Endothelial cell of umbilical vein (primary cell): Measurements from ENCODE around the gene ZNF792. TPM values are rescaled to one million over a fixed set of nuclear protein-coding genes. Genes with fewer than 3 reads are reported as not detected.
"Not testable (repeated sequence)": the region's sequence is repeated elsewhere in the genome, so short reads cannot be mapped to it uniquely, and the experiment has no call there.

Experiments used
- BruUV-seq: library from RNA; stranded (reverse); fragments of 400-500 nt; replicated peaks from 2 replicates; lab custom pipeline; 2021; lab: Mats Ljungman, UMichigan
- CTCF ChIA-PET: fragments of 300-600, 350-600 bp; sonication (Branson Sonifier 250); formaldehyde crosslinking; loops from one replicate; lab custom pipeline; 2021; ENCODE audit warnings: antibody characterized with exemption, inconsistent platforms; lab: Charles Lee
- POLR2A ChIA-PET: fragments of 300-600, 350-600 bp; sonication (Branson Sonifier 250); formaldehyde crosslinking; loops from one replicate; lab custom pipeline; 2021; ENCODE audit warnings: antibody characterized with exemption, inconsistent platforms; lab: Charles Lee
- DNase-seq: peaks from one replicate; pipeline ENCODE4 v3.0.0-alpha.2; 2011; ENCODE audit warnings: low read depth, low spot score
- FAIRE-seq: peaks from 2 replicates; lab custom pipeline; 2011; peaks lifted over from hg19 to GRCh38; lab: Jason Lieb, UNC
- H2AFZ ChIP-seq: 2 replicates; pipeline ENCODE4 v1.6.0; 2012; ENCODE audit warnings: low read depth, low read length, control low read depth, inconsistent platforms
- H3K27ac ChIP-seq: 2 replicates; pipeline ENCODE4 v1.5.1; 2011; ENCODE audit warnings: low read depth, mild to moderate bottlenecking, control low read depth, low read length, moderate library complexity; ENCODE audit not compliant: insufficient read depth
- H3K27me3 ChIP-seq, 2 experiments: 2 replicates each; pipeline versions ENCODE4 v1.6.0 to v1.6.1; 2011; ENCODE audit warnings: low read length in 2 of 2, mixed read lengths in 1 of 2; ENCODE audit not compliant: control insufficient read depth in 2 of 2, insufficient read depth in 2 of 2
- H3K36me3 ChIP-seq, 2 experiments: 2 replicates in 1 of 2; 3 replicates in 1 of 2; pipeline ENCODE4 v1.5.1; 2011; ENCODE audit warnings: low read length in 2 of 2, mild to moderate bottlenecking in 1 of 2, moderate library complexity in 1 of 2; ENCODE audit not compliant: control insufficient read depth in 2 of 2, insufficient read depth in 2 of 2; ENCODE audit errors: extremely low read depth in 1 of 2
- H3K4me1 ChIP-seq: 3 replicates; pipeline ENCODE4 v1.5.1; 2011; ENCODE audit warnings: mild to moderate bottlenecking, low read length; ENCODE audit not compliant: control insufficient read depth, insufficient read depth; ENCODE audit errors: extremely low read depth
- H3K4me2 ChIP-seq: 2 replicates; pipeline ENCODE4 v1.6.1; 2011; ENCODE audit warnings: low read length, control low read depth, mixed read lengths; ENCODE audit not compliant: insufficient read depth
- H3K4me3 ChIP-seq, 3 experiments: fragments of 200-600 bp in 1 of 3; sonication (generic), shearing (Covaris generic) in 1 of 3; replicated peaks in 1 of 3; 2 replicates each; pipeline ENCODE4 v1.5.1; 2011 to 2016; ENCODE audit warnings: control low read depth in 3 of 3, low read length in 3 of 3, mild to moderate bottlenecking in 2 of 3, inconsistent platforms in 1 of 3, low read depth in 1 of 3, moderate library complexity in 1 of 3; ENCODE audit not compliant: insufficient read depth in 1 of 3
- H3K79me2 ChIP-seq: 2 replicates; pipeline ENCODE4 v1.6.0; 2012; ENCODE audit warnings: low read length, inconsistent platforms; ENCODE audit not compliant: control insufficient read depth, insufficient read depth
- H3K9ac ChIP-seq: replicated peaks from 2 replicates; pipeline ENCODE3; 2011; ENCODE audit warnings: low read length, control low read depth; ENCODE audit not compliant: insufficient read depth; ENCODE audit errors: extremely low read depth
- H3K9me1 ChIP-seq: replicated peaks from 3 replicates; pipeline ENCODE4 v1.6.0; 2011; ENCODE audit warnings: mild to moderate bottlenecking, low read length; ENCODE audit not compliant: control insufficient read depth, insufficient read depth; ENCODE audit errors: extremely low read depth
- H3K9me3 ChIP-seq: replicated peaks from 2 replicates; pipeline ENCODE4 v1.5.1; 2012; ENCODE audit warnings: low read length, inconsistent platforms; ENCODE audit not compliant: control insufficient read depth, insufficient read depth
- H4K20me1 ChIP-seq: replicated peaks from 2 replicates; pipeline ENCODE3; 2011; ENCODE audit warnings: mild to moderate bottlenecking, low read length; ENCODE audit not compliant: control insufficient read depth, insufficient read depth; ENCODE audit errors: extremely low read depth
- EZH2 ChIP-seq: IDR thresholded peaks from 2 replicates; pipeline ENCODE4 v1.6.1; 2012; ENCODE audit warnings: borderline replicate concordance, low read depth, mild to moderate bottlenecking, moderate library complexity, low read length, inconsistent platforms; ENCODE audit not compliant: severe bottlenecking
- FOS ChIP-seq: IDR thresholded peaks from 2 replicates; pipeline ENCODE4 v1.6.1; 2011; ENCODE audit warnings: mild to moderate bottlenecking, low read length, moderate library complexity, borderline replicate concordance; ENCODE audit not compliant: insufficient read depth
- GATA2 ChIP-seq: IDR thresholded peaks from 2 replicates; pipeline ENCODE4 v1.7.0; 2011; ENCODE audit warnings: low read depth, mild to moderate bottlenecking, moderate library complexity, mixed read lengths, low read length; ENCODE audit not compliant: insufficient read length, insufficient read depth
- JUN ChIP-seq: IDR thresholded peaks from 2 replicates; pipeline ENCODE4 v1.6.1; 2011; ENCODE audit warnings: borderline replicate concordance, low read depth; ENCODE audit not compliant: insufficient read length, insufficient read depth
- MYC ChIP-seq: IDR thresholded peaks from one replicate; pipeline ENCODE4 v1.6.1; 2011; ENCODE audit warnings: mild to moderate bottlenecking, low read depth, low read length
- POLR2A ChIP-seq: IDR thresholded peaks from 2 replicates; pipeline ENCODE4 v1.6.1; 2012; ENCODE audit warnings: low read depth, mild to moderate bottlenecking, control low read depth, low read length
- POLR2AphosphoS5 ChIP-seq: IDR thresholded peaks from 2 replicates; pipeline ENCODE4 v1.6.1; 2012; ENCODE audit warnings: low read depth, mild to moderate bottlenecking, control low read depth, low read length, moderate library complexity; ENCODE audit not compliant: insufficient read depth
- dilution Hi-C: fragments of 300-500 bp; cut with MboI; formaldehyde crosslinking; loops from one replicate; pipeline ENCODE4 v1.15.0; 2019; ENCODE audit warnings: low sequenced_read_pairs; ENCODE audit not compliant: extremely low pct_ligation_motif_present
- intact Hi-C: fragments of 100-400 bp; cut with micrococcal nuclease; formaldehyde crosslinking; loops from one replicate; pipeline ENCODE4 v1.10.0; 2022
- polyA plus RNA-seq, 4 experiments: library from polyadenylated mRNA; depleted of rRNA in 3 of 4; stranded (reverse) in 3 of 4; unstranded in 1 of 4; fragments of >200 nt; gene quantifications; 2 replicates each; pipeline versions ENCODE4 v1.2.1 to v1.2.3, GENCODE V29; 2011 to 2012; ENCODE audit warnings: missing spikeins in 1 of 4
- total RNA-seq: library from RNA; stranded (reverse); gene quantifications from 2 replicates; pipeline ENCODE4 v1.2.3, GENCODE V29; 2021
- TF ChIP-seq, protein P1 (sequence below), 2 donors: IDR thresholded peaks; 1 replicate in 1 of 2; 2 replicates in 1 of 2; pipeline ENCODE4 v1.5.1; 2011; ENCODE audit warnings: low read length in 2 of 2, mild to moderate bottlenecking in 2 of 2, moderate library complexity in 2 of 2, control low read depth in 1 of 2, inconsistent platforms in 1 of 2, low read depth in 1 of 2; ENCODE audit not compliant: insufficient read depth in 1 of 2; ENCODE audit errors: extremely low read depth in 1 of 2
- TF ChIP-seq, protein P2 (sequence below): IDR thresholded peaks from 2 replicates; pipeline ENCODE4 v1.6.1; 2011; ENCODE audit not compliant: insufficient read depth, insufficient read length

ZNF792 gene
- total and polyA plus RNA-seq, 2 donors (not counting 3 experiments of a cell fraction or from before 2014, with no cell fraction given) = 11.3 to 19.8 TPM

DNA sequence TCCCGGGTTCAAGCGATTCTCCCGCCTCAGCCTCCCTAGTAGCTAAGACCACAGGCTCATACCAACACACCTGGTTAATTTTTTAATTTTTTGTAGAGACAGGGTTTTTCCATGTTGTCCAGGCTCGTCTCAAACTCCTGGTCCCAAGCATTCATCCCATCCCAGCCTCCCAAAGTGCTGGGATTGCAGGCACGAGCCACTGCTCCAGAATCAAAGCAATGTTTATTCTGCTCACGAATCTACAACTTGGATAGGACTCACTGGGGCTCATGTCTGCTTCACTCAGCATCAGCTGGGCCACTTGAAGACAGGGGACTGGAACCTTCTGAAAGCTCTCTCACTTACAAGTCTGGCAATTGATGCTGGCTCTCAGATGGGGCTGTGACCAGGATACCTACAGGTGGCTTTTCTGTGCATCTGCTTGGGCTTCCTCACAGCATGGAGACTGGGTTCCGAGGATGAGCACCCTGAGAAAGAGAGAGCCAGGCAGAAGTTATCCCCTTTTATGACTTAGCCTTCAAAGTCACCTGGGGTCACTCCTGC lies 8.2 kb upstream of the ZNF792 start:
- TF ChIP-seq POLR2AphosphoS5 (no peak), EZH2 (no peak), FOS (no peak), POLR2A (no peak), GATA2 (no peak), JUN (no peak), MYC (no peak)
- TF ChIP-seq, protein P1, sequence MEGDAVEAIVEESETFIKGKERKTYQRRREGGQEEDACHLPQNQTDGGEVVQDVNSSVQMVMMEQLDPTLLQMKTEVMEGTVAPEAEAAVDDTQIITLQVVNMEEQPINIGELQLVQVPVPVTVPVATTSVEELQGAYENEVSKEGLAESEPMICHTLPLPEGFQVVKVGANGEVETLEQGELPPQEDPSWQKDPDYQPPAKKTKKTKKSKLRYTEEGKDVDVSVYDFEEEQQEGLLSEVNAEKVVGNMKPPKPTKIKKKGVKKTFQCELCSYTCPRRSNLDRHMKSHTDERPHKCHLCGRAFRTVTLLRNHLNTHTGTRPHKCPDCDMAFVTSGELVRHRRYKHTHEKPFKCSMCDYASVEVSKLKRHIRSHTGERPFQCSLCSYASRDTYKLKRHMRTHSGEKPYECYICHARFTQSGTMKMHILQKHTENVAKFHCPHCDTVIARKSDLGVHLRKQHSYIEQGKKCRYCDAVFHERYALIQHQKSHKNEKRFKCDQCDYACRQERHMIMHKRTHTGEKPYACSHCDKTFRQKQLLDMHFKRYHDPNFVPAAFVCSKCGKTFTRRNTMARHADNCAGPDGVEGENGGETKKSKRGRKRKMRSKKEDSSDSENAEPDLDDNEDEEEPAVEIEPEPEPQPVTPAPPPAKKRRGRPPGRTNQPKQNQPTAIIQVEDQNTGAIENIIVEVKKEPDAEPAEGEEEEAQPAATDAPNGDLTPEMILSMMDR (IDR thresholded peaks at IDR 0.05; ENCODE audit: extremely low read depth in 1 of 2, insufficient read depth in 1 of 2, low read depth in 1 of 2, low read length in 2 of 2) = no peak
- TF ChIP-seq, protein P2, sequence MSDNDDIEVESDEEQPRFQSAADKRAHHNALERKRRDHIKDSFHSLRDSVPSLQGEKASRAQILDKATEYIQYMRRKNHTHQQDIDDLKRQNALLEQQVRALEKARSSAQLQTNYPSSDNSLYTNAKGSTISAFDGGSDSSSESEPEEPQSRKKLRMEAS = no peak
- FAIRE-seq (no peak), DNase-seq (no peak)
- Histone ChIP-seq H3K4me1 (no peaks in the 10 kb centered on the region), H2AFZ (no peak overlapping the region), H4K20me1 (no peaks in the 10 kb centered on the region), H3K9ac (no peak overlapping the region), H3K36me3 (no peaks in the 10 kb centered on the region), H3K9me1 (no peaks in the 10 kb centered on the region), H3K27ac (no peak overlapping the region), H3K27me3 (no peaks in the 10 kb centered on the region), H3K4me3 (no peak overlapping the region), H3K9me3 (no peaks in the 10 kb centered on the region), H3K79me2 (no peaks in the 10 kb centered on the region), H3K4me2 (no peak overlapping the region)
- CTCF ChIA-PET = interaction anchor here (0.7 to 6.3 kb wide), 16 partner anchors 8 to 134 kb away, joined by 3 to 129 read pairs (median 7); partner anchors contain the start of genes GRAMD1A, ZNF30 and ZNF792
- POLR2A ChIA-PET = interaction anchor here (0.6 kb wide), 1 partner anchor 25 kb away, joined by 8 read pairs; no protein-coding TSS in a partner anchor
- dilution Hi-C loops (no loop called here), intact Hi-C loops (loop anchor here (5.0 kb wide), 1 partner anchor 60 kb away; the partner anchor contains the start of gene SCN1B)
- no TSS peak for BruUV-seq

DNA sequence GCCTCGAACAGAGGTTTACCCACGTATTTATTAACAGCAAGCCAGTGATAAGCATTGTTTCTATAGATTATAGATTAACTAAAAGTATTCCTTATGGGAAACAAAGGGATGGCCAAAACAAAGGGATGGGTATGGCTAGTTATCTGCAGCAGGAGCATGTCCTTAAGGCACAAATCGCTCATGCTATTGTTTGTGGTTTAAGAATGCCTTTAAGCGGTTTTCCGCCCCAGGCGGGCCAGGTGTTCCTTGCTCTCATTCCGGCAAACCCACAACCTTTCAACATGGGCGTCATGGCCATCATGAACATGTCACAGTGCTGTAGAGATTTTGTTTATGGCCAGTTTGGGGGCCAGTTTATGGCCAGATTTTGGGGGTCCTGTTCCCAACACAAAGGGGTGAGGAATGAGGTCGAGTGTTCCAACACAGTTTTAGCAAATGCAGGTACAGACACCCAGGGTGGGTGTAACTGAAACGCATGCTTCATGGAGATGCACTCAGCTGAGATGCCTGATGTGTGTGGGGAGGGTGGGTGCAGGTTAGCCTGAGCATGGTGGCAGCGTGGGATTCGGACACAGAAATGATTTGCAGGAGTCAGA lies 6.3 kb upstream of the ZNF792 start:
- H3K27ac ChIP-seq, POLR2A ChIA-PET, BruUV-seq, H2AFZ ChIP-seq, FAIRE-seq, H3K4me1 ChIP-seq, H3K9me1 ChIP-seq, H3K4me3 ChIP-seq, dilution Hi-C loops, H4K20me1 ChIP-seq, H3K9me3 ChIP-seq, H3K4me2 ChIP-seq, DNase-seq, H3K36me3 ChIP-seq, H3K79me2 ChIP-seq, H3K27me3 ChIP-seq, H3K9ac ChIP-seq: not testable (repeated sequence)
- intact Hi-C loops = loop anchor here (5.0 kb wide), 1 partner anchor 62 kb away; the partner anchor contains the start of gene SCN1B
- CTCF ChIA-PET = interaction anchor here (2.8 kb wide), 1 partner anchor 15 kb away, joined by 11 read pairs; no protein-coding TSS in a partner anchor
